Ascending aorta (tissue), 2 donors: Measurements from ENCODE around the gene AKNAD1. TPM values are rescaled to one million over a fixed set of nuclear protein-coding genes. Genes with fewer than 3 reads are reported as not detected.

Experiments used
- DNase-seq, 2 donors: peaks; one replicate each; pipeline ENCODE4 v3.0.0-alpha.2; 2019; ENCODE audit warnings: low spot score in 2 of 2
- H3K27ac ChIP-seq, 2 donors: fragments of 200-600 bp; sonication (generic); one replicate each; pipeline ENCODE4 v1.5.1; 2016 to 2017; ENCODE audit warnings: mild to moderate bottlenecking in 1 of 2
- H3K27me3 ChIP-seq: fragments of 200-600 bp; sonication (generic); one replicate; pipeline ENCODE4 v1.5.1; 2017
- H3K36me3 ChIP-seq, 2 donors: fragments of 200-600 bp; sonication (generic); one replicate each; pipeline ENCODE4 v1.5.1; 2016
- H3K4me1 ChIP-seq, 2 donors: fragments of 200-600 bp; sonication (generic); one replicate each; pipeline ENCODE4 v1.5.1; 2016 to 2017; ENCODE audit warnings: mild to moderate bottlenecking in 1 of 2
- H3K4me3 ChIP-seq, 2 donors: fragments of 200-600 bp; sonication (generic); one replicate each; pipeline ENCODE4 v1.5.1; 2016 to 2017; ENCODE audit warnings: mild to moderate bottlenecking in 1 of 2
- H3K9me3 ChIP-seq, 2 donors: fragments of 200-600 bp; sonication (generic); one replicate each; pipeline ENCODE4 v1.5.1; 2016
- CTCF ChIP-seq, 3 experiments: fragments of 200-600 bp in 2 of 3; fragments of 450-650 bp in 1 of 3; sonication (generic) in 2 of 3; IDR thresholded peaks; one replicate each; pipeline ENCODE4 v1.5.1; 2016 to 2019; ENCODE audit warnings: antibody characterized with exemption in 3 of 3, mild to moderate bottlenecking in 1 of 3, moderate library complexity in 1 of 3
- intact Hi-C: fragments of 100-400 bp; cut with DNase I; formaldehyde crosslinking; loops from one replicate; pipeline ENCODE4 v1.15.1; 2023
- total RNA-seq: library from RNA; depleted of rRNA; stranded (reverse); fragments of >200 nt; gene quantifications from one replicate; pipeline ENCODE4 v1.1.0, GENCODE V29; 2016

Gene AKNAD1
- total RNA-seq, 1 donor from 2014 or later = not detected

- no peak for TF ChIP-seq CTCF (IDR thresholded peaks at IDR 0.05)
- H3K9me3 ChIP-seq = no peaks in the 10 kb centered on the region
- no peaks in the 10 kb centered on the region for H3K27me3 ChIP-seq
- no peak overlapping the region for H3K4me3 ChIP-seq
- peaks cover 38 to 63% of the 10 kb centered on the region in 2 donors for H3K36me3 ChIP-seq
- H3K27ac ChIP-seq = no peak overlapping the region
- intact Hi-C loops = no loop called here
- no peak for DNase-seq
- H3K4me1 ChIP-seq = no peaks in the 10 kb centered on the region
Measured at GRCh38 chr1:108779455-108779854, 77.4 kb downstream of the AKNAD1 start.

- no peak for DNase-seq
- Histone ChIP-seq H3K4me1 (no peaks in the 10 kb centered on the region), H3K9me3 (no peaks in the 10 kb centered on the region), H3K27me3 (no peaks in the 10 kb centered on the region), H3K36me3 (peaks cover 42 to 50% of the 10 kb centered on the region in 2 donors), H3K27ac (no peak overlapping the region), H3K4me3 (no peak overlapping the region)
- intact Hi-C loops = no loop called here
- TF ChIP-seq CTCF (IDR thresholded peaks at IDR 0.05) = no peak
Measured at GRCh38 chr1:108777839-108778238, 79.1 kb downstream of the AKNAD1 start.

GRCh38 chr1:108767708-108768107 lies 89.2 kb downstream of the AKNAD1 start:
- no peak overlapping the region for H3K4me3 ChIP-seq
- no peak for DNase-seq
- no peaks in the 10 kb centered on the region for H3K9me3 ChIP-seq
- no peaks in the 10 kb centered on the region for H3K4me1 ChIP-seq
- peaks cover 24 to 45% of the 10 kb centered on the region in 2 donors for H3K36me3 ChIP-seq
- intact Hi-C loops = no loop called here
- no peak for TF ChIP-seq CTCF (IDR thresholded peaks at IDR 0.05)
- no peaks in the 10 kb centered on the region for H3K27me3 ChIP-seq
- no peak overlapping the region for H3K27ac ChIP-seq

GRCh38 chr1:108767115-108767514 lies 89.8 kb downstream of the AKNAD1 start:
- Histone ChIP-seq H3K9me3 (no peaks in the 10 kb centered on the region), H3K4me1 (no peaks in the 10 kb centered on the region), H3K4me3 (no peak overlapping the region), H3K27ac (no peak overlapping the region), H3K27me3 (no peaks in the 10 kb centered on the region), H3K36me3 (peaks cover 25 to 48% of the 10 kb centered on the region in 2 donors)
- no peak for TF ChIP-seq CTCF (IDR thresholded peaks at IDR 0.05)
- no peak for DNase-seq
- intact Hi-C loops = no loop called here

Other genes with a start within 250 kb of the AKNAD1 start
- not detected for gene HENMT1, start 196.0 kb downstream of the AKNAD1 start, total RNA-seq
- gene PRPF38B, start 164.8 kb downstream of the AKNAD1 start, total RNA-seq = 9.0 TPM
- not detected for gene FNDC7, start 144.2 kb downstream of the AKNAD1 start, total RNA-seq
- 13.7 TPM for gene STXBP3, start 110.4 kb downstream of the AKNAD1 start, total RNA-seq
- gene GPSM2, start 19.9 kb upstream of the AKNAD1 start, total RNA-seq = 45.1 TPM
- gene CLCC1, start 106.4 kb upstream of the AKNAD1 start, total RNA-seq = 18.1 TPM
- gene WDR47, start 185.0 kb upstream of the AKNAD1 start, total RNA-seq = 11.8 TPM
- 9.3 TPM for gene TAF13, start 218.9 kb upstream of the AKNAD1 start, total RNA-seq
- gene TMEM167B, start 233.7 kb upstream of the AKNAD1 start, total RNA-seq = 20.5 TPM